Measurements from ENCODE around the gene ROCK2.

- no peak for TF ChIP-seq TARDBP (IDR thresholded peaks at IDR 0.05)
- TF ChIP-seq NFRKB (IDR thresholded peaks at IDR 0.05): no peak
- no peak for TF ChIP-seq SP1 (IDR thresholded peaks at IDR 0.05)
- no peak for TF ChIP-seq BHLHE40 (IDR thresholded peaks at IDR 0.05; ENCODE audit: borderline replicate concordance)
- TF ChIP-seq FOXM1 (IDR thresholded peaks at IDR 0.05; ENCODE audit: borderline replicate concordance): no peak
- no peak for TF ChIP-seq ELF4 (IDR thresholded peaks at IDR 0.05)
- TF ChIP-seq ARNT (IDR thresholded peaks at IDR 0.05): no peak
Observed at GRCh38 chr2:11146076-11146475, 198.4 kb downstream of the ROCK2 start.

Measured in HEK293T (cell line).